ENCODE data around the gene ERCC3. TPM values are rescaled to one million over a fixed set of nuclear protein-coding genes. Genes with fewer than 3 reads are reported as not detected.

Gene ERCC3
- total RNA-seq (2022) (41.3 and 42.1 TPM in 2 replicates), Bru-seq, nascent RNA (percentile 77 among the genes with signal in this experiment), BruChase-seq, experiment 1, labeled RNA remaining after a 6-hour chase (percentile 76 among the genes with signal in this experiment), BruChase-seq, experiment 2, labeled RNA remaining after a 2-hour chase (percentile 74 among the genes with signal in this experiment)
- long read RNA-seq, transcript ERCC3-201 (15 exons, 2,750 nt) = major isoform, 26 of 49 reads
- long read RNA-seq, partial matches to known transcripts = 11 of 49 reads
- long read RNA-seq, other reads (novel, unspliced or antisense) = 12 of 49 reads

DNA sequence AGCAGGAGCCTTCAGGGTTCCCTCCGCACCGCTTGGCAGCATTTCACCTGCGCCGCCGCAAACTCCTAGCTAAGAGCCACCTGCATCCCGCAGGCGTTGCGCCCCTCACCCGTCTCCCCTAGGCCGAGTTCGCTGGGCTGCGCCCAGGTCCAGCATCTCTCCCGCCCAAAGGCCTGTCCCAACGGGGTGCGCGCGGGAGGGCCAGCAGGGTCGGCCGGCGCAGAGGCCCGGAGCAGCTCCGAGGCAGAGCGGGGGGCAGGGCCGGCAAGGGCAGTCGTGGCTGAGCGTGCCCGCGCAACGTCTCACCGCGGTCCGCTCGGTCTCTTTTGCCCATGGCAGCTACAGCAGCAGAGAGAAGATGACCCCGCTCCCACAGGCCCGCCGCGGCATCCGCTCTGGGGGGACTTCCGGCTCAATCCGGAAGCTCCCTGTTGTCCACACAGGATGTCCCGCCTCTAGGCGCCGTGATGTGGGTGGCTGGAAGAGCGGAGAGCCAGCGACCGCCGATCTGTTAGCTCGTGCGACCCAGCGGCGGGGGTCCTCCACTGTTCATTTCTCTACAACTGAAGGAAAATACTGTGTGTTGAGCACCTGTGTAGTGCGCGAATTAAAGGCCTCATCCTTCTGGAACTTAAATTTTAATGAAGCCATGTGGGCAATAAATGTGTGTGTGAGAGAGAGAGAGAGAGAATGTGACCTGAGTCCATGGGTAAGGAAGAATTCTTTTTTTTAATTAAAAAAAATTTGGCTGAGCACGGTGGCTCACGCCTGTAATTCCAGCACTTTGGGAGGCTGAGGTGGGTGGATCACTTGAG lies at the start of gene ERCC3:
Gene ERCC3 (minus strand): TSS at position 397 of the 815 bp plus-strand sequence. CDS start 63 bp downstream, at position 334.
- no peaks in the 10 kb centered on the region for H3K27me3 Mint-ChIP-seq (ENCODE audit: unreplicated experiment)
- H3K9me3 Mint-ChIP-seq (ENCODE audit: low read depth, unreplicated experiment) = no peaks in the 10 kb centered on the region
- peak within 1 kb of the TSS; percentile 83 for H3K27ac Mint-ChIP-seq (ENCODE audit: unreplicated experiment)
- H3K4me3 Mint-ChIP-seq (ENCODE audit: low read depth, unreplicated experiment) = peak within 1 kb of the TSS; percentile 84
- peak; percentile 84 for DNase-seq
- intact Hi-C loops (cut with micrococcal nuclease; ENCODE audit: unreplicated experiment) = loop anchor here (2.0 kb wide), 1 partner anchor 97 kb away; no protein-coding TSS in a partner anchor
- CTCF ChIA-PET = interaction anchor here (0.5 to 2.8 kb wide), 6 partner anchors 13 to 185 kb away, joined by 3 to 39 read pairs (median 4); no protein-coding TSS in a partner anchor
- H3K4me1 Mint-ChIP-seq (ENCODE audit: low read depth, unreplicated experiment) = peaks cover 18% of the 10 kb centered on the region
- BruUV-seq (replicated peaks) = no TSS peak
- TF ChIP-seq CTCF (IDR thresholded peaks at IDR 0.05; ENCODE audit: unreplicated experiment) = no peak
- peaks cover 36% of the 10 kb centered on the region for H3K36me3 Mint-ChIP-seq (ENCODE audit: insufficient read depth, unreplicated experiment)

- Mint-ChIP-seq H3K36me3 (ENCODE audit: insufficient read depth, unreplicated experiment) (peaks cover 4% of the 10 kb centered on the region), H3K4me3 (ENCODE audit: low read depth, unreplicated experiment) (no peak overlapping the region), H3K4me1 (ENCODE audit: low read depth, unreplicated experiment) (peaks cover 3% of the 10 kb centered on the region), H3K9me3 (ENCODE audit: low read depth, unreplicated experiment) (no peaks in the 10 kb centered on the region), H3K27me3 (ENCODE audit: unreplicated experiment) (no peaks in the 10 kb centered on the region), H3K27ac (ENCODE audit: unreplicated experiment) (no peak overlapping the region)
- CTCF ChIA-PET = no interaction called here
- BruUV-seq (replicated peaks) = no TSS peak
- DNase-seq = no peak
- intact Hi-C loops (cut with micrococcal nuclease; ENCODE audit: unreplicated experiment) = no loop called here
- no peak for TF ChIP-seq CTCF (IDR thresholded peaks at IDR 0.05; ENCODE audit: unreplicated experiment)
Measured at GRCh38 chr2:127343277-127343676, 49.3 kb upstream of the ERCC3 start.

DNA sequence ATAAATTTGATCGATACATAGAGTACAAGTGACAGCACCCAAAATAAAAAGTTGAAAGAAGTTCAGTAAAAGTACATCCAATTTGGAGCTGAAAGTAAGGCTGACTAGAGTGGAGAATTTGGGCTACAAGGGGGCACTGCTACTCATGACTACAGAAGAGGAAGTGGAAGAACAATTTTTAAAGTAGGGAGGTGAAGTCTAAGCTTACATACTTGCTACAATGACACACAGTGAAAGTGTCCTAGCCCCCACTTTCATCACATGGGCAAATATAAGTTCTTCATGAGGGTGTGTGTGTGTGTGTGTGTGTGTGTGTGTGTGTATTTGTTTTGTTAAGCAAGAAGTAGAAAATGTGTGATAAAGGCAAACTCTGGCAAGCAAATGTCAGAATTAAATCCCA lies 48.2 kb upstream of the ERCC3 start:
- H3K27ac Mint-ChIP-seq (ENCODE audit: unreplicated experiment) = no peak overlapping the region
- TF ChIP-seq CTCF (IDR thresholded peaks at IDR 0.05; ENCODE audit: unreplicated experiment) = no peak
- CTCF ChIA-PET = no interaction called here

GRCh38 chr2:127332335-127332734 lies 38.4 kb upstream of the ERCC3 start:
- Mint-ChIP-seq H3K4me3 (ENCODE audit: low read depth, unreplicated experiment) (no peak overlapping the region), H3K4me1 (ENCODE audit: low read depth, unreplicated experiment) (no peaks in the 10 kb centered on the region), H3K27ac (ENCODE audit: unreplicated experiment) (no peak overlapping the region), H3K27me3 (ENCODE audit: unreplicated experiment) (no peaks in the 10 kb centered on the region), H3K36me3 (ENCODE audit: insufficient read depth, unreplicated experiment) (peaks cover 10% of the 10 kb centered on the region), H3K9me3 (ENCODE audit: low read depth, unreplicated experiment) (no peaks in the 10 kb centered on the region)
- intact Hi-C loops (cut with micrococcal nuclease; ENCODE audit: unreplicated experiment) = no loop called here
- no peak for TF ChIP-seq CTCF (IDR thresholded peaks at IDR 0.05; ENCODE audit: unreplicated experiment)
- BruUV-seq (replicated peaks) = no TSS peak
- CTCF ChIA-PET = interaction anchor here (0.7 kb wide), 1 partner anchor 139 kb away, joined by 3 read pairs; no protein-coding TSS in a partner anchor
- no peak for DNase-seq

More for the DNA sequence above, 48.2 kb upstream of the ERCC3 start:
- H3K27me3 Mint-ChIP-seq (ENCODE audit: unreplicated experiment) = no peaks in the 10 kb centered on the region
- no TSS peak for BruUV-seq (replicated peaks)
- H3K9me3 Mint-ChIP-seq (ENCODE audit: low read depth, unreplicated experiment) = no peaks in the 10 kb centered on the region
- H3K4me3 Mint-ChIP-seq (ENCODE audit: low read depth, unreplicated experiment) = no peak overlapping the region
- no peaks in the 10 kb centered on the region for H3K4me1 Mint-ChIP-seq (ENCODE audit: low read depth, unreplicated experiment)
- peaks cover 8% of the 10 kb centered on the region for H3K36me3 Mint-ChIP-seq (ENCODE audit: insufficient read depth, unreplicated experiment)
- intact Hi-C loops (cut with micrococcal nuclease; ENCODE audit: unreplicated experiment) = no loop called here
- no peak for DNase-seq

Measured in Calu3 (cell line).